ENCODE measurements around the gene CCDC97.

The CCDC97 gene

DNA sequence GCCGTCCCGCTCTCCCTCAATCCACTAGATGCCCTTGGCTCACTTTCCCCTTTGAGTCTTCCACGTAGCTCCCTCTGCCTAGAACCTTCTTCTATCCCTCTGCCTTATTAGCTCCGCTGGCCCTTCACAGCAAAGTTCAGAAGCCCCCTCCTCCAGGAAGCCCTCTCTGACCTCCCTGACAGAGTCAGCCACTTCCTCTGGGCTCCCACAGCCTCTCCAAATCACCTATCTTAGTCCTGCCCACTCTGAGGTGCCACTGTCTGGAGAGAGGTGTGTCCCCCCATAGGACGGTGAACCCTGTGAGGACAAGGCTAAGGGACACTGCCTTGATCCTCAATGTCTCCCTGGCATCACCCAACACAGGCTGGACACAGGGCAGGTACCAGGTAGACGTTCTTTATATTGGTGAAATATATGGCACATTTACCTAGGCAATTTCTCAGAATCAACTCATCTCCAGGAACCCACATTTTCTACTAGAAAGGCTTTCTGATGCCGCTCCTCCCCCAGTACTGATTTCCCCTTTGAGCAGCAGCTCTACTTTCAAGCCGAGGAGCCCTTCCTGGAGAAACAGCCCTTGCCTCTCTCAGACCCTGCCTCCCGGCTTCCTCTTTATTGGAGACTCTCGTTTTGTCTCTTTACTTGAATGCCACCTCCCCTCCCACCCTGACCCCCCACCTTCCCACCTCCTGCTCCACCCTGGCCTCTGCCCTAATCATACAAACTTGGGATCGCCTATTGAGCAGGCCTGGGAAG, 47.2 kb downstream of the CCDC97 start:
- Histone ChIP-seq H3K4me3 (ENCODE audit: low read length) (no peak overlapping the region), H3K9me3 (ENCODE audit: control insufficient read depth, insufficient read depth, low read length) (no peaks in the 10 kb centered on the region), H3K4me2 (ENCODE audit: low read length) (no peak overlapping the region), H3K4me1 (ENCODE audit: control insufficient read depth, low read length) (peaks cover 5% of the 10 kb centered on the region), H3K79me2 (ENCODE audit: control insufficient read depth, low read length) (peaks cover 18% of the 10 kb centered on the region), H3K36me3 (ENCODE audit: control insufficient read depth, low read length) (peaks cover 9% of the 10 kb centered on the region), H3K27ac (ENCODE audit: low read depth, low read length) (no peak overlapping the region), H3K27me3 (ENCODE audit: control insufficient read depth, low read length) (no peaks in the 10 kb centered on the region), H3K9me2 (replicated peaks; ENCODE audit: control insufficient read depth, low read length) (no peaks in the 10 kb centered on the region), H4K20me1 (ENCODE audit: control insufficient read depth, insufficient read depth, low read depth, low read length) (no peaks in the 10 kb centered on the region), H3F3A (ENCODE audit: control insufficient read depth, insufficient read depth) (no peaks in the 10 kb centered on the region)
- TF ChIP-seq EZH2phosphoT487 (IDR thresholded peaks at IDR 0.05; ENCODE audit: borderline replicate concordance, low read length) (no peak), CTCF (IDR thresholded peaks at IDR 0.05; ENCODE audit: low read depth, low read length, poor library complexity, severe bottlenecking) (no peak)

- no peaks in the 10 kb centered on the region for H3K9me2 ChIP-seq (replicated peaks; ENCODE audit: control insufficient read depth, low read length)
- H3K79me2 ChIP-seq (ENCODE audit: control insufficient read depth, low read length) = peaks cover 13% of the 10 kb centered on the region
- peaks cover 4% of the 10 kb centered on the region for H3K36me3 ChIP-seq (ENCODE audit: control insufficient read depth, low read length)
Measured at GRCh38 chr19:41357746-41358145, 47.8 kb downstream of the CCDC97 start.

DNA sequence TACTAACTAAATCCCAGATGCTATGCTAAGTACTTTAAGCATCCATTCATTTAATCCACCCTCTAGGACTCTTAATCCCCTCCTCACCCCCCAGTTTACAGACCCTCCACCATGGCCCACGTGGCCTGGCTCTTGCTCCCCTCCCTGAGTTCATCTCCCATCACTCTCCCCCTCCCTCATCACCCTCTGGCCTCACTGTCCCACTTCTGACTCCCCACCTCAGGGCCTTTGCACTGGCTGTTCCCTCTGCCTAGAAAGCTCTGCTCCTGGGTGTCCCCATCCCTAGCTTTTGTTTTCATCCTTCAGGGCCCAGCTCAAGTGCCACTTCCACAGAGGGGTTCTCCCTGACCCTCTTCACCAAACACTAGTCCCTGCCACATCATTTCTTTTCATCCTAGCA, 49.8 kb downstream of the CCDC97 start:
- Histone ChIP-seq H3K36me3 (ENCODE audit: control insufficient read depth, low read length) (no peaks in the 10 kb centered on the region; the same call in 1 of the 2 replicates), H3F3A (ENCODE audit: control insufficient read depth, insufficient read depth) (0 out of 2 replicates have a peak, but pooled peaks cover 2% of the 10 kb centered on the region), H3K9me3 (ENCODE audit: control insufficient read depth, insufficient read depth, low read length) (no peaks in the 10 kb centered on the region), H4K20me1 (ENCODE audit: control insufficient read depth, insufficient read depth, low read depth, low read length) (no peaks in the 10 kb centered on the region), H3K79me2 (ENCODE audit: control insufficient read depth, low read length) (peaks cover 9% of the 10 kb centered on the region), H3K9me2 (replicated peaks; ENCODE audit: control insufficient read depth, low read length) (no peaks in the 10 kb centered on the region), H3K4me2 (ENCODE audit: low read length) (no peak overlapping the region), H3K27me3 (ENCODE audit: control insufficient read depth, low read length) (no peaks in the 10 kb centered on the region), H3K4me1 (ENCODE audit: control insufficient read depth, low read length) (peaks cover 11% of the 10 kb centered on the region), H3K4me3 (ENCODE audit: low read length) (no peak overlapping the region), H3K27ac (ENCODE audit: low read depth, low read length) (no peak overlapping the region)
- TF ChIP-seq CTCF (IDR thresholded peaks at IDR 0.05; ENCODE audit: low read depth, low read length, poor library complexity, severe bottlenecking) = no peak
- no peak for TF ChIP-seq EZH2phosphoT487 (IDR thresholded peaks at IDR 0.05; ENCODE audit: borderline replicate concordance, low read length)

More at GRCh38 chr19:41357746-41358145, 47.8 kb downstream of the CCDC97 start:
- TF ChIP-seq CTCF (IDR thresholded peaks at IDR 0.05; ENCODE audit: low read depth, low read length, poor library complexity, severe bottlenecking) (no peak), EZH2phosphoT487 (IDR thresholded peaks at IDR 0.05; ENCODE audit: borderline replicate concordance, low read length) (no peak)
- Histone ChIP-seq H3K4me3 (ENCODE audit: low read length) (no peak overlapping the region), H3K27me3 (ENCODE audit: control insufficient read depth, low read length) (no peaks in the 10 kb centered on the region), H3K27ac (ENCODE audit: low read depth, low read length) (no peak overlapping the region), H3K4me1 (ENCODE audit: control insufficient read depth, low read length) (peaks cover 6% of the 10 kb centered on the region), H3K9me3 (ENCODE audit: control insufficient read depth, insufficient read depth, low read length) (no peaks in the 10 kb centered on the region), H3F3A (ENCODE audit: control insufficient read depth, insufficient read depth) (0 out of 2 replicates have a peak, but pooled peaks cover 2% of the 10 kb centered on the region), H3K4me2 (ENCODE audit: low read length) (no peak overlapping the region), H4K20me1 (ENCODE audit: control insufficient read depth, insufficient read depth, low read depth, low read length) (no peaks in the 10 kb centered on the region)

All from DOHH2 (cell line).